ENCODE measurements around the gene PHF21A.

The PHF21A gene

GRCh38 chr11:45973601-45974000, 147.7 kb downstream of the PHF21A start:
- no peak for DNase-seq

DNA sequence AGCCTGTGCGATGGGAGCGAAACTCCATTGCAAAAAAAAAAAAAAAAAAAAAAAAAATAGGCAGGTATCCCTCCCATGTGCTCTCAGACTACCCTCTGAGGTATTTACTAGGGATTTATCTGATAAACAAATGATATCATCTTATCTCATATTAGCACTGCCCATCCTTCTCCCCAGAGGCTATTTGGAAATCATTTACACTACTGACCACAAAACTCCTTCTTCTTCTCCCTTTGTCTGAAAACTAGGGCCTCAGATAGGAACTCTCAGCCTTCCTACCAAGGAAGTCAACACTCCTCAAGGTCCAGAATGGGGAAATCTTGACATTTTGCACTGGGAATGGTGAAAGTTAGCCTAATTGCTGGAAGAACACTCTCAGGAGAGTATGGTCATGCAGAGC, 152.4 kb downstream of the PHF21A start:
- DNase-seq: no peak

DNA sequence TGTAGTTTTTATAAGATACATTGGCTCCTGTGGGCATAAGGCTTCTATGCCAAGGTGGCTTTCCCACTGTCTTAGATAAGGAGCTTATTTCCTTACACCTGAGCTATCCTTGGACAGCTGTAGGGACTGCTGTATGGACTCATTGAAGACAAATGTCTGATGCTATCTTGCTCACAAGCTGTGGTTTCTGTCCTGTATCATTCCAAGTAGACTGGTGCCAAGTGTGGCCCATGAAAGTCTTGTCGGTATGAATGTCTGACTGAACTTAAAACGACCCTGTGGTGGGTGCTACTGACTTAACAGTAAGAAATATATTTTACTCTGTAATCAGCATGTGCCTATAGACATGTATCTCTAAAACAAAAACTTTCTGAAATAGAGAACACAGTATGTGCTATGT, 153.7 kb downstream of the PHF21A start:
- DNase-seq: no peak

GRCh38 chr11:45964911-45965389, 156.3 kb downstream of the PHF21A start:
- DNase-seq: peak; percentile 84

- no peak for DNase-seq
Measured at GRCh38 chr11:45961751-45962240, 159.5 kb downstream of the PHF21A start.

- DNase-seq: no peak
Measured at GRCh38 chr11:45960387-45961095, 160.7 kb downstream of the PHF21A start.

DNA sequence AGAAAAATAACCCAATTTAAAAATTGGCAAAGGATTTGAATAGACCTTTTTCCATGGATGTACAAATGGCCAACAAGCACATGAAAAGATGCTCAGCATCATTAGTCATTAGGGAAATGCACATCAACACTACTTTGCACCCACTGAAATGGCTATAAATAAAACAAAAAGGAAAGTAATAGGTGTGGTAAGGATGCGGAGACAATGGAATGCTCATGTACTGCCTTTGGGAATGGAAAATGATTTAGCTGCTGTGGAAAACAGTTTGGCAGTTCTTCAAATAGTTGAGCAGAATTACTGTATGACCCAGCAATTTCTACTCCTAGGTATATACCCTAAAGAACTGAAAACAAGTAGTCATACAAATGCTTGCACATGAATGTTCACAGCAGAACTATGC, 161.4 kb downstream of the PHF21A start:
- no peak for DNase-seq

DNA sequence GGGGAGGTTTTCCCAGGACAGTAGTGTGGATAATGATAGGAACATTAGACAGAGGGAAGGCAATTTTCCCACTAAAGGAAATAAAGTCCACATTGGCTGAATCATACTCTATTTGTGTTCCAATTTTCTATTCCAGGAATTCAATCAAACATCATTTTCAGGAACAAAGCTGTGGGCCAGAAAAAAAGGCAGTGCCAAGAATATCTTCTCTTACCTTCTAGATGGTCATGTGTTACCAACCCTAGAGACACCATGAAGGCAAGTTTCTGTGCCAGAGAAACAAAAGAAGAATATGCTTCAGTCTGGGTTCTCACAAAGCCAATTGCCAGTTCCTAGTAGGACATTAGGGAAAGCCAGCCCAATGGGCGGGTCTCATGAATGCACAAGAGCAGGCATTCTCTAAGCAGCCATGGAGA, 171.3 kb downstream of the PHF21A start:
- no peak for DNase-seq

DNA sequence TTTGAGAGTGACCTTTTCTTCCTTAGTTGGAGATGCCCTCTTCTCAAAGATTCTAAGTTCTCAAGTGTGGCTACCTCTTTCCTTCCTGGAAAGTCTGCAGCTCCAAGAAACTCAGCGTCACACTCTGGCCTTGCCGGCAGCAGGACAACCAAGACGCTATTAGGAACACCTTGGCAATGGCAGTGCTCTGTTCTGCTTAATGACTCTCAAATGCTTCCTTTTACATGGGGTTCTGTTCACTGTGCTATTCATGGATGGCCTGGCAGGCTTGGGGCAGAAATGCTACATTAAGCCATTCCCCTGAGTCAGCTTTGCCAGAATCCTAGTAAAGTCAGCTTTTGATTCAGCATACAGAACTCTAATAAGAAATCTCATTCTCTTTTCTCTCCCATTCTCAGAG, 172.9 kb downstream of the PHF21A start:
- no peak for DNase-seq

- no peak for DNase-seq
Measured at GRCh38 chr11:45947885-45948284, 173.4 kb downstream of the PHF21A start.

- DNase-seq: no peak
Measured at GRCh38 chr11:45945397-45945999, 175.8 kb downstream of the PHF21A start.

- DNase-seq: no peak
Measured at GRCh38 chr11:45942381-45942780, 178.9 kb downstream of the PHF21A start.

DNA sequence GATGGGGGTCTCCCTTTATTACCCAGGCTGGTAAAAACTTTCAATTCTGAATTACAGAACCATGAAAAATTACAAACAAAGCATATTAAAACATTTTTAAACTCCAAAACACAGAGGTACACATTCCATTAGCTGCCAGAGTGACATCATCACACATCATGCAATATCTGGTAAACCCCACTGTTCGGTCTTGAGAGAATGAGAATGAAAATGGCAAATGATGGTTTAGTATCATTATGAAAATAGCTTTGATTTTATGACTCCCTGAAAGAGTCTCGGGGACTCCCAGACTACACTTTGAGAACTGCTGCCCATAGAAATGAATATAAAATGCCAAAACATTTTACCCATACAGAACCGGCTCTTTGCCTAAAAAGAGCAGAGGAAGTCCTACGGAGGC, 180.0 kb downstream of the PHF21A start:
- DNase-seq: no peak

DNA sequence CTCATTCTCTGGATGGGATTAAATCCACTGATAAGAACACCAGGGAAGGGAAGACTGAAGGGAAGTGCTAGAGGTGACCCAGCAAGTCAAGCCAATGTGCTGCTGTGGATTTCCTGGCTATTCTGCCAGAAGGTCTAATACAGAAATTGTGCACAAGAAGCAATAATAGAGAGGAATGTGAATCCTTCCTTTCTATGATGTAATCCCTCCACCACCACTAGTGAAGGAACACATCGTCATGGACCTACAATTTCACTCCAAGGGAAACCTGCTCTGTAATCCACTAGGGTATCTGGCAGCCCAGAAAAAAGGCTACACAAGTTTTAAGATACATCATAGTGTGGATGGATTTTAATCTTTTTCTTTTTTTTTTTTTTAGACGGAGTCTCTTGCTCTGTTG, 181.4 kb downstream of the PHF21A start:
- no peak for DNase-seq

- no peak for DNase-seq
Measured at GRCh38 chr11:45937916-45938315, 183.3 kb downstream of the PHF21A start.

- no peak for DNase-seq
Measured at GRCh38 chr11:45936511-45937054, 184.7 kb downstream of the PHF21A start.

- no peak for DNase-seq
Measured at GRCh38 chr11:45935349-45936064, 185.7 kb downstream of the PHF21A start.

- no peak for DNase-seq
Measured at GRCh38 chr11:45934580-45935318, 186.5 kb downstream of the PHF21A start.

DNA sequence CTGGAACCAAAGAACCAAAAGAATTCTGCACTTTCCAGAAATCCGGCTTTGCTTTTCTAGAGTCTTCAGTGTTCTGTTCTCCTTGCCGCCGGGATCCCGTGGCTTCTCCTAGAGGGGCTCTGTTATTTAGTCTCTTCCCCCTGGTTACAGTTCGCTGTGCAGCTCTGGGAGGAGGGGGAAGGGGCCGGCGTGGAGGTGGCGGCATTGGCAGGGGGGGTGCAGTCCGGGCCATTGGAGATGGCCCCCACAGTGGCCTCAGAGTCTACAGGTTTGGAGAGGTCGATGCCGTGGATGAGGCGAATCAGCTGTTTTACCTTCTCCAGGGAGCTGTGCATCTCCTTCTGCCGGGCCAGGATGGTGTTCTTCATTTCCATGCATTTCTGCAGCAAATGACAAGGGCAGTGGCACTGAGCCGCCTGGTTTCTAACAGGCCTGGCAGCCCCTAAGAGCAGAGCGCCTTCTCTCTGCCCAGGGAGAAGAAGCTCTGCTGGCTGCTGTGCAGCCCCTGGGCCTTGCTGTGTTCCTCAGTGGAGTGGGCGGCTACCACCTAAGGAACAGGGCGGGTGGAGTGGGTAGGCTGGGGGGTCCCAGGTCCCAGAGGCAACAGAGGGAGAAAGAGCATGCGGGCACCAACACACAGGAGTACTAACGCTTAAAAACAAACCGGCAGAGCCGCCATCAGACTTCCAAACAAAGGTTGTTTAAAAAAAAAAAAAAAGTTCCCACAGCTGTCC, 187.2 kb downstream of the PHF21A start:
- DNase-seq: no peak

- DNase-seq: no peak
Measured at GRCh38 chr11:45933131-45933831, 188.0 kb downstream of the PHF21A start.

DNA sequence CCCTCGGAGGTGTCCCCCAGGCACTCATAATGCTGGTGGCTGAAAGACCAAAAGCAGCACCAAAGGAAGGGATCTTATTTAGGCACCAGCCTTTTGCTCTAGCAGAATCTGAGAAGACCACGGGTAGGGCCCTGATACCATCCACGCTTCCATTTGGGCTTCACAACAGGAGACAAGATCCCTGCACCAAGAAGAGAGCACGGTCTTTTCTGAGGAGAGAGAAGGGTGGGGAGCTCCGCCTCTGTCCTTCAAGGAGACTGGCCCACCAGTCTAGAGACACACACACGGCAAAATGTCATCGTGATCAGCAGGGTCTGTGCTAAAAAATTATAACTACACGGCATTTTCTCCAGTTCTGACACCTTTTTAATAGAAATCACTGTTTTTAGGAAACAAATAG, 189.0 kb downstream of the PHF21A start:
- DNase-seq: no peak

All from NCI-H1105 (cell line).